ENCODE measurements around the gene TRIM59. TPM values are rescaled to one million over a fixed set of nuclear protein-coding genes. Genes with fewer than 3 reads are reported as not detected.
"Not testable (repeated sequence)": the region's sequence is repeated elsewhere in the genome, so short reads cannot be mapped to it uniquely, and the experiment has no call there.

Gene TRIM59
- total RNA-seq, 2 donors from 2014 or later = 0.15 to 0.79 TPM

DNA sequence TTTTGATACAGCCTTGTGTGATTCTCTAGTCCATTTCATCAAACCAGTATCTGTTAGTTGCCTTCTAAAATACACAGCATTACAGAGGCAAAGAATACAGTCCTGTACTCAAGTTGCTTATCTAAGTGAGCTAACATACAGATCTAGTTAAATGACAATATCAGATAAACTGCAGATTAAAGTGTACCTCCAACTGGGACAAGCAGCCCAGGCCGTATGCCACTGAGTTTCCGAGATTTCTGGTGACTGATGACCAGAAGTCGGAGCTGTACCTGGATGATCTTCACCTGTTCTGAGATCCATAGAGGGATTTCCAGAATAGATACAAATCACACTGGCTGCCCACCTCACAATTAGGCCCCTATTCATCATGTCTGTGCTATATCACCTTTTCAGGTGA, 6.3 kb upstream of the TRIM59 start:
- no peaks in the 10 kb centered on the region for H3K4me1 ChIP-seq

GRCh38 chr3:160454995-160455394, 5.4 kb upstream of the TRIM59 start:
- no peak for DNase-seq (ENCODE audit: low spot score)
- H3K4me1 ChIP-seq = peaks cover 0 to 7% of the 10 kb centered on the region in 2 donors
- H3K27me3 ChIP-seq = no peaks in the 10 kb centered on the region
- no peak for TF ChIP-seq CTCF (IDR thresholded peaks at IDR 0.05)
- H3K4me3 ChIP-seq = no peak overlapping the region
- H3K36me3 ChIP-seq = no peaks in the 10 kb centered on the region
- no peak overlapping the region for H3K27ac ChIP-seq
- no peaks in the 10 kb centered on the region for H3K9me3 ChIP-seq

More for the DNA sequence above, 6.3 kb upstream of the TRIM59 start:
- Histone ChIP-seq H3K27me3 (no peaks in the 10 kb centered on the region), H3K9me3 (no peaks in the 10 kb centered on the region), H3K27ac (no peak overlapping the region), H3K4me3 (no peak overlapping the region), H3K36me3 (no peaks in the 10 kb centered on the region)
- DNase-seq (ENCODE audit: low spot score) = no peak
- TF ChIP-seq CTCF (IDR thresholded peaks at IDR 0.05) = no peak

DNA sequence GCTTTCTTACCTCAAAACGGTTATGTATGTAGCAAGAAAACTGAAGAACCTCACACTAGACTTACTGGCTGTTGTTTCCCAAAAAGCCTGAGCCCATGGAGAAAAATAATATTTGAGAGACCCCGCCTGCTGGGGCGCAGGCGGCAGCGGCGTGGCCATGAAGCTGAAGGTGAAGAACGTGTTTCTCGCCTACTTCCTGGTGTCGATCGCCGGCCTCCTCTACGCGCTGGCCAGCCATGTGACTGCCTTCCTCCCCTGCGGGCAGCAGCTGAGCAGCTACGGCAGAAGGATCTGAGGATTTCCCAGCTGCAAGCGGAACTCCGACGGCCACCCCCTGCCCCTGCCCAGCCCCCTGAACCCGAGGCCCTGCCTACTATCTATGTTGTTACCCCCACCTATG, 2.7 kb upstream of the TRIM59 start:
- H3K27ac ChIP-seq; H3K4me3 ChIP-seq; H3K9me3 ChIP-seq; DNase-seq (ENCODE audit: low spot score); H3K36me3 ChIP-seq: not testable (repeated sequence)
- peaks cover 0 to 14% of the 10 kb centered on the region in 2 donors for H3K27me3 ChIP-seq
- peaks cover 0 to 16% of the 10 kb centered on the region in 2 donors for H3K4me1 ChIP-seq

- Histone ChIP-seq H3K36me3 (no peaks in the 10 kb centered on the region), H3K27me3 (peaks cover 0 to 14% of the 10 kb centered on the region in 2 donors), H3K27ac (no peak overlapping the region), H3K4me3 (no peak overlapping the region), H3K9me3 (no peaks in the 10 kb centered on the region), H3K4me1 (peaks cover 0 to 16% of the 10 kb centered on the region in 2 donors)
- no peak for TF ChIP-seq CTCF (IDR thresholded peaks at IDR 0.05)
- DNase-seq (ENCODE audit: low spot score) = no peak
Observed at GRCh38 chr3:160451602-160452001, 2.0 kb upstream of the TRIM59 start.

DNA sequence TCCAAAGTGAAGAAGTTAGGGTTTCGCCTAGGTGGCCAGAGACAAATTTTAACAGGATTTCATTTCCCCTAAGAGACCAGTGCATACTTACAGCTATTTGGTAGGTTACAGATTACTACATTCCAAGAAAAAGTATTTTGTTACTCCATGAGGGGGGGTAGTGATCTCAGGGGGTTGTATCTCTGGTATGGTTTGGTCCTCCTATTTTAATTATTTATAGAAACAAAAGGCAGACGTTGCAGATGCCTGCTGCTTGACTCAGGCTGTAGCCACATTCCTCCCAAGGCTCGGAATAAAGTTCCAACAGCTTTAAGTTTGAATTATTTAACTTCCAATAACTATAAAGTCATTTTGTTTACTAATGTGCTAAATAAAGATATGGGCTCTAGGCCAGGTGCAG, 1.3 kb upstream of the TRIM59 start:
- no peaks in the 10 kb centered on the region for H3K36me3 ChIP-seq
- peaks cover 0 to 14% of the 10 kb centered on the region in 2 donors for H3K27me3 ChIP-seq
- peaks cover 0 to 16% of the 10 kb centered on the region in 2 donors for H3K4me1 ChIP-seq
- no peak overlapping the region for H3K4me3 ChIP-seq
- DNase-seq (ENCODE audit: low spot score) = no peak
- no peak overlapping the region for H3K27ac ChIP-seq
- no peaks in the 10 kb centered on the region for H3K9me3 ChIP-seq
- no peak for TF ChIP-seq CTCF (IDR thresholded peaks at IDR 0.05)

- Histone ChIP-seq H3K27ac (peak overlapping the region in 1 of 2 donors; percentile 20), H3K36me3 (no peaks in the 10 kb centered on the region), H3K27me3 (peaks cover 0 to 14% of the 10 kb centered on the region in 2 donors), H3K4me1 (peaks cover 0 to 16% of the 10 kb centered on the region in 2 donors), H3K9me3 (no peaks in the 10 kb centered on the region), H3K4me3 (peak overlapping the region; percentile 18 to 51)
- TF ChIP-seq CTCF (IDR thresholded peaks at IDR 0.05) = no peak
- no peak for DNase-seq (ENCODE audit: low spot score)
Observed at GRCh38 chr3:160448845-160449635, 546 bp downstream of the TRIM59 start.

All from right atrium auricular region (tissue), 2 donors.